MG63 (cell line): Measurements from ENCODE around the gene LATS2. TPM values are rescaled to one million over a fixed set of nuclear protein-coding genes. Genes with fewer than 3 reads are reported as not detected.

ENCODE experiments used
- DNase-seq: peaks from one replicate; pipeline ENCODE4 v3.0.0-alpha.2; 2020
- H3K27me3 ChIP-seq: fragments of 250-450 bp; sonication (Bioruptor Pico); 2 replicates; pipeline ENCODE4 v1.5.1; 2020; ENCODE audit warnings: mild to moderate bottlenecking, moderate library complexity
- H3K36me3 ChIP-seq: fragments of 250-450 bp; sonication (Bioruptor Pico); 2 replicates; pipeline ENCODE4 v1.5.1; 2020; ENCODE audit warnings: mild to moderate bottlenecking, moderate library complexity
- H3K4me3 ChIP-seq: fragments of 250-450 bp; sonication (Bioruptor Pico); 2 replicates; pipeline ENCODE4 v1.5.1; 2020; ENCODE audit warnings: mild to moderate bottlenecking, moderate library complexity
- H3K9me3 ChIP-seq: fragments of 250-450 bp; sonication (Bioruptor Pico); 2 replicates; pipeline ENCODE4 v1.5.1; 2020; ENCODE audit warnings: mild to moderate bottlenecking, moderate library complexity
- total RNA-seq: library from RNA; depleted of rRNA; stranded (reverse); fragments of >200 nt; shearing (Covaris generic); gene quantifications from 2 replicates; pipeline ENCODE4 v1.2.3, GENCODE V29; 2014; ENCODE audit warnings: low replicate concordance

LATS2 gene
- total RNA-seq, 1 experiment from 2014 or later, result 10.6 TPM

DNA sequence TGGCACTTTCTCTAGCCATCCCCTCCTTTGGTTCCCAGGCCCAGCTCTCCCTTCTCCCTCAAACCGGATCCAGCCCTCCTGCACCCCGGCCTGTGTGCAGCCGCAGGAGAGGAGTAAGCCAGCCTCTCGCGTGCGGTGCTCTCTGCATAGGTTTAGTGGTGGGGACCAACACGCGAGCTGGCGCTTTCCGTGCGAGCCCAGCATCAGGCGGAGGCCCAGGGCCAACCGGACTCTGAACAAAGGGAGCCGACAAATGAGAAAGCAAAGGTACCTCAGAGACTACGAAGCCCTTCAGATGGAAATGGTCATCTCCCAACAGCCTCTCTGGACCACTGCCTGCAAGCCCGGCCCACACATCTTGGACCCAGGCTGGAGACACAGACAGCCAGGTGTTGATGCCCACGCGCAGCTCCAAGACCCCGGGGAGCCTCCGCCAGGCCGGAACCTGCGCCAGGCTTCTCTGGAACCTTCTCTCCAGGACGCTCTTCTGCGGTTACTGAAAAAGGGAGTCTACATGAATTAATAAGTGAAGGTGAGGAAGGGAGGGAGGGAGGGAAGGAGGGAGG, 16.5 kb upstream of the LATS2 start:
- Histone ChIP-seq H3K9me3 (no peaks in the 10 kb centered on the region), H3K27me3 (no peaks in the 10 kb centered on the region), H3K36me3 (no peaks in the 10 kb centered on the region), H3K4me3 (no peak overlapping the region)
- DNase-seq, result no peak

- Histone ChIP-seq H3K4me3 (no peak overlapping the region), H3K9me3 (no peaks in the 10 kb centered on the region), H3K36me3 (no peaks in the 10 kb centered on the region), H3K27me3 (no peaks in the 10 kb centered on the region)
- DNase-seq, result no peak
These were observed 15.8 kb upstream of the LATS2 start for GRCh38 chr13:21077076-21077787.

GRCh38 chr13:21076253-21076652, 14.9 kb upstream of the LATS2 start:
- Histone ChIP-seq H3K4me3 (no peak overlapping the region), H3K36me3 (no peaks in the 10 kb centered on the region), H3K9me3 (no peaks in the 10 kb centered on the region), H3K27me3 (no peaks in the 10 kb centered on the region)
- DNase-seq, result no peak

DNA sequence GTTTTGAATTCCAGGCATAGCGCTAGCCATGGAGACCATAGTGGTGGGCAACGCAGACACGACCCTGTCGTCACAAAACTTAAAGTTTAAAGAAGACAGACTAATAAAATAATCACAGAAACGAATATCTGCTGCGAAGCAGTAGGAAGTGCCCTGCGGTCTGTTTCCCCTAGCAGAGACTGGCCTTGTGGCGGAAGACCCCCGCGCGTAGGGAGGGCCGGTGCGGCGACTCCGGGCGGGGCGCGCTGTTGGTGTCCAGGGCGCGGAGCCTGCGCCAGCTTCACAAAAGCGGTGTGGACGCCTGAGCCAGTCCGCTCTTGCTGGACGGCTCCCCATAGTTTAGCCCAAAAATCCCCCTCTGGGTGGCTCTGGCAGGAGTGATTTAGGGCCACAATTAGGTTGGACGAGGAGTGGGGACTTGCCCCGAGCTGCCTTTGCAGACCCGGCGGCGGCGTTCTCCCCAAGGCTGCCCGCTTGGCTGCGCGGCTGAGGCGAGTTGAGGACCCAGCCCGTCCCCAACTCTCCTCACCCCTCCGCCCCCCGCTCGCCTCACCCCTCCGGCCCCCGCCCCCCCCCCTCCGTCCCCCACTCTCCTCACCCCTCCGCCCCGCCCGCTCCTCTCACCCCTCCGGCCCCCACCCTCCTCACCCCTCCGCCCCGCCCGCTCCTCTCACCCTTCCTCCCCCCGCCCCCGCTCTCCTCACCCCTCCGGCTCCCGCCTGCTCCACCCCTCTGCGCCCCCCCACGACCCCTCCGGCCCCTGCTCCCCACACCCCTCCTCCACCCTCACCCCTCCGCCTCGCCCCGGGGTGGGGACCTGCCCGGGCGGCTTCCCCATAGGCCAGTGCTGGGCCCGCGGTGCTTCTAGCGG, 14.2 kb upstream of the LATS2 start:
- no peaks in the 10 kb centered on the region for H3K36me3 ChIP-seq
- no peak for DNase-seq
- no peak overlapping the region for H3K4me3 ChIP-seq
- no peaks in the 10 kb centered on the region for H3K9me3 ChIP-seq
- H3K27me3 ChIP-seq, result no peaks in the 10 kb centered on the region

- Histone ChIP-seq H3K27me3 (no peaks in the 10 kb centered on the region), H3K4me3 (no peak overlapping the region), H3K9me3 (no peaks in the 10 kb centered on the region), H3K36me3 (no peaks in the 10 kb centered on the region)
- no peak for DNase-seq
These were observed 13.6 kb upstream of the LATS2 start for GRCh38 chr13:21075011-21075378.

DNA sequence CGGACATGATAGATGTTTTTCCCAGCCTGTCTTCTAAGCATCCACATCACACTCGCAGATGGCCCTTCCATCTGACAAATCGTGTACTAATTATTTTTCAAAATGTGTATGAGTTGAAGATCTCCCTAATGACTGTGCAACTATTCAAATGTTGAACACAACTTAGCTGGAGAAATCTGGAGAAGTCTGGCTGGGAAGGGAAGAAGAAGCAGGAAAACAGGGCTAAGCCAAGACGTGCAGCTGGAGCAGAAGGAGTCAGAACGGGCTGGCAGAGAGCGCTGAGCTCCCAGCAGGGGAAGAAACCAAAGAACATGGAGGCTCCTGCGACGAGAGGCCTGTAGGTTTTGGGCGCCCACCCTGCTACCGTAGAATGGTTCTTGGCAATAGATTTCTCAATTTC, 13.2 kb upstream of the LATS2 start:
- Histone ChIP-seq H3K9me3 (no peaks in the 10 kb centered on the region), H3K27me3 (no peaks in the 10 kb centered on the region), H3K4me3 (no peak overlapping the region), H3K36me3 (no peaks in the 10 kb centered on the region)
- peak; percentile 62 for DNase-seq

- Histone ChIP-seq H3K36me3 (no peaks in the 10 kb centered on the region), H3K27me3 (no peaks in the 10 kb centered on the region), H3K9me3 (no peaks in the 10 kb centered on the region), H3K4me3 (no peak overlapping the region)
- no peak for DNase-seq
These were observed 10.5 kb upstream of the LATS2 start for GRCh38 chr13:21071924-21072323.

DNA sequence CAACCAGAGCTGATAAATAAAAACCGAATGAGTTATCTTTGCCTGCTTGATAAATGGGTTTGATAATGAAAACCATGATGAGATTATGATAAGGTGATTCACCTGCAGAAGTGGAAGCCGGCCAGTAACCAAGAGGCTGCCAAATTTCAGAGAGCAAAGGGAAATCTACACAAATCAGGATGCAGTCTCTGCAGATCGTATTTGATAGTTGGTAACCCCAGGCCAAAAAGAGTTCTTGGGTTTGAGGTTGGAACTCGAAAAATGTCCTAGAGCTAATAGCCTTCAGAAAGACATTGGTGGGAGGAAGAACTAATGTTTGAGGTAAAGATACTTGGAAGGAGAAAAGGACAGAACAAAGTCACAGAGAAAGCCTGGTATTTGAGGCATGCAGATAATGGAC, 9.6 kb upstream of the LATS2 start:
- DNase-seq, result no peak
- H3K27me3 ChIP-seq, result no peaks in the 10 kb centered on the region
- no peaks in the 10 kb centered on the region for H3K36me3 ChIP-seq
- no peaks in the 10 kb centered on the region for H3K9me3 ChIP-seq
- no peak overlapping the region for H3K4me3 ChIP-seq

GRCh38 chr13:21069561-21070004, 8.2 kb upstream of the LATS2 start:
- no peaks in the 10 kb centered on the region for H3K9me3 ChIP-seq
- H3K27me3 ChIP-seq, result no peaks in the 10 kb centered on the region
- H3K36me3 ChIP-seq, result no peaks in the 10 kb centered on the region
- no peak overlapping the region for H3K4me3 ChIP-seq
- peak; percentile 63 for DNase-seq

DNA sequence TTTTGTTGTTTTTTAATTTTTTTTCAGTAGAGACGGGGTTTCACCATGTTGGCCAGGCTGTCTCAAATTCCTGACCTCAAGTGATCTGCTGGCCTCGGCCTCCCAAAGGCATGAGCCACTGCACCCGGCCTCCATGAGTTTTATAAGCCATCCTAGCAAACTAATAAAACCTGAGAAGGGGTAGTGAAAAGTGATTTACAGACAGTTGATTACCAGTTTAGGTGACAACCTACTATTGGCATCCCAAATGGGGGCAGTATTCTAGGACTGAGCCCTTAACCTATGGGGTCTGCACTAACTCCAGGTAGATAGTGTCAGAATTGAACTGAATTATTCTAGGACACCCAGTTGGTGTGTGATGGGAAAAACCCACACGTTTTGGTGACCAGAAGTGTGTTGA, 6.5 kb upstream of the LATS2 start:
- no peaks in the 10 kb centered on the region for H3K27me3 ChIP-seq

DNA sequence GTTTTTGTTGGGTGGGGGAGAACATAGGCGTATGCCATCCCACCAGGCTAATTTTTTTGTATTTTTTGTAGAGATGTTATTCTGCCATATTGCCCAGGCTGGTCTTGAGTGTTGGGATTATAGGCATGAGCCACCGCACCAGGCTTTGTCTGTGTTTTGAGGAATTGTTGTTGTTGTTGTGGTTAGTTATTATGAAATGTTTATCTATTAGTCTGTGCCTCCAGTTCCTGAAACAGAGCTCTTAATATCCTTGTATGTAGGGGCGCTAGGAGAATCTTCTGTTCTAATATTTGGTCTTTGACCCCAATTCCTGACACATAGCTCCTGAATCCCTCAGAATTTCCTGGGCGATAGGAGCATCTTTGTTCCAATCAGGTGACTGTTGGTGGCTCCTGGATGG, 5.6 kb upstream of the LATS2 start:
- Histone ChIP-seq H3K4me3 (no peak overlapping the region), H3K36me3 (no peaks in the 10 kb centered on the region), H3K27me3 (no peaks in the 10 kb centered on the region), H3K9me3 (no peaks in the 10 kb centered on the region)
- DNase-seq, result no peak

More for the DNA sequence above, 6.5 kb upstream of the LATS2 start:
- Histone ChIP-seq H3K36me3 (no peaks in the 10 kb centered on the region), H3K4me3 (no peak overlapping the region), H3K9me3 (no peaks in the 10 kb centered on the region)
- no peak for DNase-seq

- no peak overlapping the region for H3K4me3 ChIP-seq
- H3K36me3 ChIP-seq, result no peaks in the 10 kb centered on the region
- no peaks in the 10 kb centered on the region for H3K27me3 ChIP-seq
- no peak for DNase-seq
- no peaks in the 10 kb centered on the region for H3K9me3 ChIP-seq
These were observed 4.3 kb upstream of the LATS2 start for GRCh38 chr13:21065686-21066085.

DNA sequence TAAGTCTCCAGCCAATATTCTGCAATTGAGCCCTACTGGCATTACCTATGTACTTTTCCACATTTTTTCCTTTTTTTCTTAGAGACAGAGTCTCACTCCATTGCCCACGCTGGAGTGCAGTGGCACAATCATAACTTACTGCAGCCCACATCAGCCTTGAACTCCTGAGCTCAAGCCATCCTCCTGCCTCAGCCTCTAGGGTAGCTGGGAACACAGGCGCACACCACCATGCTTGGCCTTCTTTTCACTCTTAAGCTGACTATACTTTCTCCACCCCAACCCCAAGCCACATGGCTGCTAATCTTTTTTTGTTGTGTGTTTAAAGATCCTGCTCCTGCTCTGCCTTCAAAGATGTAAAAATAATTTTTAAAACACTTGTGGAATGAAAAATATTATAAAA, 1.6 kb upstream of the LATS2 start:
- no peaks in the 10 kb centered on the region for H3K9me3 ChIP-seq
- H3K36me3 ChIP-seq, result peaks cover 12% of the 10 kb centered on the region
- H3K27me3 ChIP-seq, result no peaks in the 10 kb centered on the region
- H3K4me3 ChIP-seq, result no peak overlapping the region
- no peak for DNase-seq

GRCh38 chr13:21060338-21061028, 903 bp downstream of the LATS2 start:
- Histone ChIP-seq H3K9me3 (no peaks in the 10 kb centered on the region), H3K36me3 (peaks cover 28% of the 10 kb centered on the region), H3K27me3 (no peaks in the 10 kb centered on the region), H3K4me3 (peak overlapping the region; percentile 97)
- DNase-seq, result peak; percentile 50

- Histone ChIP-seq H3K27me3 (no peaks in the 10 kb centered on the region), H3K4me3 (peak overlapping the region; percentile 97), H3K36me3 (peaks cover 31% of the 10 kb centered on the region), H3K9me3 (no peaks in the 10 kb centered on the region)
- no peak for DNase-seq
These were observed 1.6 kb downstream of the LATS2 start for GRCh38 chr13:21059641-21060337.

GRCh38 chr13:21058361-21058760, 3.0 kb downstream of the LATS2 start:
- DNase-seq, result no peak
- H3K4me3 ChIP-seq, result peak overlapping the region; percentile 97; the same call in 1 of the 2 replicates
- peaks cover 40% of the 10 kb centered on the region for H3K36me3 ChIP-seq
- H3K27me3 ChIP-seq, result no peaks in the 10 kb centered on the region
- no peaks in the 10 kb centered on the region for H3K9me3 ChIP-seq
